SH-SY5Y (cell line): ENCODE data around the gene DNAH8.

Experiments used
- GATA2 ChIP-seq: IDR thresholded peaks from 2 replicates; pipeline ENCODE4 v1.6.1; 2011; ENCODE audit warnings: mild to moderate bottlenecking, low read depth, low read length
- GATA3 ChIP-seq: IDR thresholded peaks from 2 replicates; pipeline ENCODE4 v1.6.1; 2011; ENCODE audit warnings: low read depth, mild to moderate bottlenecking, low read length, moderate library complexity

DNA sequence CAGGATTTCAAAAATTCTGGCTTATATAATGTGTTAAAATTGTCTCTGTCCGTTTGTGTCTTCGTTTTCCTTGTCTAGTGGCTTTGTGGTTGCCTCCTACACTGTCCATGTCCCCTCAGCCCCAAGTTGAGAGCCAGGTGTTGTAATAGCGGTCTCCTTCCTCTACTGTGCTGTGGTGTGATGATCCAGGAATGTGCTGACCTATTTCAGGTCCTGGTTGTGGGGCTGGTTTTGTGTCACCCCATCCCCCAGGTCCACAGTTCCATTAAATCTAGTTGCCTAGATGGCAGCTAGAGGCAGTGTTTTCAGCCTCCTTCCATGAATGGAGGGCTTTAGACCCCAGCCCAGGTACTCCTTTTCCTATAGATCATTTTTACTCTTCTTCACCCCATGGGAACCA is 128.7 kb downstream of the DNAH8 start:
- TF ChIP-seq GATA2, result no peak
- no peak for TF ChIP-seq GATA3
